ENCODE results near the gene GIMAP7. TPM values are rescaled to one million over a fixed set of nuclear protein-coding genes. Genes with fewer than 3 reads are reported as not detected.
A peak's percentile ranks its signal among the peaks of the same experiment; 100 is the strongest.

The GIMAP7 gene
- polyA plus RNA-seq, 1 donor, result 14.7 TPM

- no peaks in the 10 kb centered on the region for H3K9me3 ChIP-seq (ENCODE audit: control insufficient read depth, low read depth, low read length)
- H3K4me1 ChIP-seq (ENCODE audit: control insufficient read depth, insufficient read depth, low read length), result no peaks in the 10 kb centered on the region
- no CpG with 5 or more reads among the region's 3 CpGs for WGBS (ENCODE audit: insufficient coverage, low lambda C conversion rate)
- no peaks in the 10 kb centered on the region for H3K36me3 ChIP-seq (ENCODE audit: control insufficient read depth, insufficient read depth, low read length)
- no peaks in the 10 kb centered on the region for H3K27me3 ChIP-seq (ENCODE audit: control insufficient read depth, insufficient read depth, low read length)
- DNase-seq, result no peak
- H3K27ac ChIP-seq (ENCODE audit: low read length), result no peak overlapping the region
- H3K4me3 ChIP-seq (ENCODE audit: low read length), result peak overlapping the region; percentile 14
Observed at GRCh38 chr7:150567871-150568301, 53.2 kb downstream of the GIMAP7 start.

- Histone ChIP-seq H3K36me3 (ENCODE audit: control insufficient read depth, insufficient read depth, low read length) (no peaks in the 10 kb centered on the region), H3K4me3 (ENCODE audit: low read length) (peak overlapping the region; percentile 13), H3K9me3 (ENCODE audit: control insufficient read depth, low read depth, low read length) (no peaks in the 10 kb centered on the region), H3K4me1 (ENCODE audit: control insufficient read depth, insufficient read depth, low read length) (no peaks in the 10 kb centered on the region), H3K27ac (ENCODE audit: low read length) (no peak overlapping the region), H3K27me3 (ENCODE audit: control insufficient read depth, insufficient read depth, low read length) (no peaks in the 10 kb centered on the region)
- WGBS (ENCODE audit: insufficient coverage, low lambda C conversion rate), result no CpG with 5 or more reads among the region's 2 CpGs
- no peak for DNase-seq
Observed at GRCh38 chr7:150568714-150569113, 54.0 kb downstream of the GIMAP7 start.

- H3K27ac ChIP-seq (ENCODE audit: low read length), result no peak overlapping the region
- H3K4me1 ChIP-seq (ENCODE audit: control insufficient read depth, insufficient read depth, low read length), result no peaks in the 10 kb centered on the region
- H3K4me3 ChIP-seq (ENCODE audit: low read length), result no peak overlapping the region
- 44% methylated on average over 1 of the region's 7 CpGs for WGBS (ENCODE audit: insufficient coverage, low lambda C conversion rate)
- no peak for DNase-seq
- H3K36me3 ChIP-seq (ENCODE audit: control insufficient read depth, insufficient read depth, low read length), result no peaks in the 10 kb centered on the region
- no peaks in the 10 kb centered on the region for H3K27me3 ChIP-seq (ENCODE audit: control insufficient read depth, insufficient read depth, low read length)
- H3K9me3 ChIP-seq (ENCODE audit: control insufficient read depth, low read depth, low read length), result no peaks in the 10 kb centered on the region
Observed at GRCh38 chr7:150569245-150569955, 54.7 kb downstream of the GIMAP7 start.

Other genes starting within 250 kb of the GIMAP7 start
- gene LRRC61, start 191.5 kb upstream of the GIMAP7 start, polyA plus RNA-seq, result 22.8 TPM
- 6.1 TPM for gene ACTR3C, start 191.3 kb upstream of the GIMAP7 start, polyA plus RNA-seq
- gene RARRES2, start 173.2 kb upstream of the GIMAP7 start, polyA plus RNA-seq, result 58.2 TPM
- gene REPIN1, start 146.1 kb upstream of the GIMAP7 start, polyA plus RNA-seq, result 135 TPM
- gene ZNF775, start 135.5 kb upstream of the GIMAP7 start, polyA plus RNA-seq, result 5.2 TPM
- gene GIMAP8, start 64.2 kb upstream of the GIMAP7 start, polyA plus RNA-seq, result 6.3 TPM
- gene GIMAP4, start 52.5 kb downstream of the GIMAP7 start, polyA plus RNA-seq, result 17.8 TPM
- 10.7 TPM for gene GIMAP6, start 117.5 kb downstream of the GIMAP7 start, polyA plus RNA-seq
- gene GIMAP2, start 170.8 kb downstream of the GIMAP7 start, polyA plus RNA-seq, result 9.3 TPM
- 2.2 TPM for gene GIMAP1, start 201.7 kb downstream of the GIMAP7 start, polyA plus RNA-seq
- 9.0 TPM for gene GIMAP5, start 222.5 kb downstream of the GIMAP7 start, polyA plus RNA-seq

Data from large intestine (tissue), 3 donors.